Trophoblast cell (in vitro differentiated cells and primary cell): ENCODE measurements around the gene FBRSL1.

Source experiments
- DNase-seq, 2 donors: peaks; one replicate each; pipeline ENCODE4 v3.0.0-alpha.2; 2016
- H2AFZ ChIP-seq: 2 replicates; pipeline ENCODE4 v1.6.1; 2013; ENCODE audit warnings: low read length, moderate library complexity, mild to moderate bottlenecking; ENCODE audit not compliant: insufficient read depth, poor library complexity
- H2AK5ac ChIP-seq: 2 replicates; pipeline ENCODE4 v1.6.1; 2013; ENCODE audit warnings: mild to moderate bottlenecking, low read length
- H2BK120ac ChIP-seq: 2 replicates; pipeline ENCODE4 v1.6.1; 2013; ENCODE audit warnings: low read length, mild to moderate bottlenecking, moderate library complexity; ENCODE audit not compliant: insufficient read depth, poor library complexity
- H2BK12ac ChIP-seq: 2 replicates; pipeline ENCODE4 v1.6.1; 2013; ENCODE audit warnings: mild to moderate bottlenecking, low read length, moderate library complexity
- H2BK5ac ChIP-seq: 2 replicates; pipeline ENCODE4 v1.6.1; 2013; ENCODE audit warnings: low read length, low read depth, moderate library complexity, mild to moderate bottlenecking; ENCODE audit not compliant: poor library complexity
- H3K14ac ChIP-seq: 2 replicates; pipeline ENCODE4 v1.6.1; 2013; ENCODE audit warnings: mild to moderate bottlenecking, low read length
- H3K18ac ChIP-seq: 2 replicates; pipeline ENCODE4 v1.6.1; 2013; ENCODE audit warnings: mild to moderate bottlenecking, low read length
- H3K23ac ChIP-seq: 2 replicates; pipeline ENCODE4 v1.6.1; 2013; ENCODE audit warnings: low read length
- H3K27ac ChIP-seq: 2 replicates; pipeline ENCODE4 v1.5.1; 2013; ENCODE audit warnings: low read depth, mild to moderate bottlenecking, inconsistent platforms, low read length, moderate library complexity
- H3K27me3 ChIP-seq: 2 replicates; pipeline ENCODE4 v1.6.1; 2013; ENCODE audit warnings: inconsistent platforms, mild to moderate bottlenecking, low read length, moderate library complexity; ENCODE audit not compliant: insufficient read depth
- H3K36me3 ChIP-seq, 2 experiments: 1 replicate in 1 of 2; 2 replicates in 1 of 2; pipeline ENCODE4 v1.6.1; 2013; ENCODE audit warnings: low read length in 2 of 2, mild to moderate bottlenecking in 2 of 2, moderate library complexity in 1 of 2; ENCODE audit not compliant: insufficient read depth in 2 of 2, control insufficient read depth in 1 of 2
- H3K4ac ChIP-seq: 2 replicates; pipeline ENCODE4 v1.6.1; 2013; ENCODE audit warnings: low read depth, mild to moderate bottlenecking, low read length, moderate library complexity
- H3K4me1 ChIP-seq, 2 experiments: 1 replicate in 1 of 2; 2 replicates in 1 of 2; pipeline ENCODE4 v1.6.1; 2013; ENCODE audit warnings: low read length in 2 of 2, mild to moderate bottlenecking in 2 of 2, moderate library complexity in 1 of 2; ENCODE audit not compliant: insufficient read depth in 2 of 2, control insufficient read depth in 1 of 2
- H3K4me2 ChIP-seq: 2 replicates; pipeline ENCODE4 v1.6.1; 2013; ENCODE audit warnings: inconsistent platforms, mild to moderate bottlenecking, low read length, moderate library complexity
- H3K4me3 ChIP-seq: 2 replicates; pipeline ENCODE4 v1.5.1; 2013; ENCODE audit warnings: mild to moderate bottlenecking, low read depth, low read length, inconsistent platforms
- H3K79me1 ChIP-seq: one replicate; pipeline ENCODE4 v1.6.1; 2013; ENCODE audit warnings: low read length
- H3K79me2 ChIP-seq: 2 replicates; pipeline ENCODE4 v1.6.1; 2013; ENCODE audit warnings: low read length, mild to moderate bottlenecking; ENCODE audit not compliant: control insufficient read depth, insufficient read depth, poor library complexity
- H3K9ac ChIP-seq: 2 replicates; pipeline ENCODE4 v1.6.1; 2013; ENCODE audit warnings: mild to moderate bottlenecking, low read length
- H3K9me3 ChIP-seq: 2 replicates; pipeline ENCODE4 v1.6.1; 2013; ENCODE audit warnings: low read depth, mild to moderate bottlenecking, control low read depth, inconsistent platforms, low read length; ENCODE audit not compliant: insufficient read depth
- H4K12ac ChIP-seq: 2 replicates; pipeline ENCODE4 v1.6.1; 2013; ENCODE audit warnings: low read depth, mild to moderate bottlenecking, low read length, moderate library complexity
- H4K8ac ChIP-seq: 2 replicates; pipeline ENCODE4 v1.6.1; 2013; ENCODE audit warnings: low read depth, mild to moderate bottlenecking, low read length, moderate library complexity
- H4K91ac ChIP-seq: one replicate; pipeline ENCODE4 v1.6.1; 2013; ENCODE audit warnings: low read depth, mild to moderate bottlenecking, low read length, moderate library complexity
- WGBS: extraction: QIAGEN DNeasy Blood & Tissue Kit; methylation state at CpG from one replicate; pipeline ENCODE4 v1.1.7; 2013; ENCODE audit warnings: missing lambda C conversion rate; ENCODE audit not compliant: insufficient read length, insufficient coverage; ENCODE audit errors: extremely low coverage; 5-methylcytosine and 5-hydroxymethylcytosine counted together

The FBRSL1 gene

DNA sequence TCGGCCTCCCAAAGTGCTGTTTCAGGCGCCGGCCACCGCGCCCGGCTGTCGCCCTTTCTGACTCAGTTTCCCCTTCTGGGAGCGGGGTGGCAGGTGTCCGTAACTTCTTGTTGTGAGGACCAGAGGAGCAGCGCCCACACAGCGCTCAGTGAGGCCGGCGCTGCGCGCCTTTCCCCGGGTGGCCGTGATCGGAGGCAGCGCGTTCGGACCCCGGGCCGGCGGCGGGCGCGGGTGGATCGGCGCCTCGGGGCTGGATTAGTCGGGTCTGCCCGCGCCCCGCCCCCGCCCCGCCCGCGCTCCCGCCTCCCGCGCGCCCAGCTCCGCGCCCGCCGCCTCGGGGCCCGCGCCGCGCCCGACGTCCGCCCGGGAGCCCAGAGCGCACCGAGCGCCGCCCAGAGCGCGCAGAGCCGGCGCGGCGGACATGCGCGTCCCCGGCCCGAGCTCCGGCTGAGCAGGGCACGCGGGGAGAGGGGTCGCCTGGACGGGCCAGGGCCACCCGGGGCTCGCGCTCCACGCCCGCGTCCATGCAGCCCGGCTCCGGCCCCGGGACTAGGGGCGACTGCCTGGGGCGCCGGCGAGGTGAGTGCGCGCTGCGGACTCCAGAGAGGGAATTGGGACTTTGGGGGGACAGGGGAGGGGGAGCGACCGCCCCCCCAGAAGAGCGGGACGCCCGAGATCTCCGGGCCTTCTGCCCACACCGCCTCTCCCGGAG lies 69.9 kb downstream of the FBRSL1 start:
- Histone ChIP-seq H3K23ac (no peak overlapping the region), H2AFZ (peak overlapping the region; percentile 61), H3K9ac (peak overlapping the region; percentile 80), H3K4ac (peak overlapping the region; percentile 66), H3K4me3 (peak overlapping the region; percentile 87), H3K79me1 (peaks cover 9% of the 10 kb centered on the region), H3K36me3 (peaks cover 0 to 2% of the 10 kb centered on the region in 2 experiments), H2BK12ac (no peak overlapping the region), H2BK5ac (peak overlapping the region; percentile 36), H4K91ac (peak overlapping the region; percentile 78), H4K12ac (peak overlapping the region; percentile 56), H2AK5ac (no peak overlapping the region), H2BK120ac (peak overlapping the region; percentile 37), H3K4me2 (peak overlapping the region; percentile 93), H3K79me2 (peaks cover 6% of the 10 kb centered on the region), H3K18ac (peak overlapping the region; percentile 86), H3K14ac (peak overlapping the region; percentile 86), H3K27ac (peak overlapping the region; percentile 11), H4K8ac (peak overlapping the region; percentile 90), H3K27me3 (no peaks in the 10 kb centered on the region), H3K9me3 (peaks cover 5% of the 10 kb centered on the region), H3K4me1 (peaks cover 6 to 7% of the 10 kb centered on the region in 2 experiments)
- WGBS = no CpG with 5 or more reads among the region's 98 CpGs
- peak in 1 of 2 donors; percentile 57 for DNase-seq

DNA sequence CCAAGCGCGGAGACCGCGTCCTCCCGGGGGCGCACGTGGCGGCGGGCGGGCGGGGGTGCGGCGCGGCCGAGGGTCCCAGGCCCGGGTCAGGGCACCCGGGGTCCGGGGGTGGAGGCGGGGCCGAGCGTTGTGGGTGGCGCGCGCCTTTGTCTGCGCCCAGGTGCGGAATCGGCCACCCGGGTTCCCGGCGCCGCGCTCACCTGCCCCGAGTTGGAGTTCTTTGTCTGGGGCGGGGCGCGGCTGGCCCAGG lies 70.3 kb downstream of the FBRSL1 start:
- peak; percentile 41 to 66 for DNase-seq
- peak overlapping the region; percentile 66 for H3K4ac ChIP-seq
- no CpG with 5 or more reads among the region's 36 CpGs for WGBS
- peak overlapping the region; percentile 78 for H4K91ac ChIP-seq
- H3K4me2 ChIP-seq = peak overlapping the region; percentile 86
- H2AK5ac ChIP-seq = no peak overlapping the region
- peaks cover 6% of the 10 kb centered on the region for H3K79me2 ChIP-seq
- no peak overlapping the region for H3K23ac ChIP-seq
- H2AFZ ChIP-seq = peak overlapping the region; percentile 61
- H2BK120ac ChIP-seq = peak overlapping the region; percentile 37
- peaks cover 6 to 7% of the 10 kb centered on the region in 2 experiments for H3K4me1 ChIP-seq
- H2BK12ac ChIP-seq = no peak overlapping the region
- peak overlapping the region; percentile 11 for H3K27ac ChIP-seq
- H3K18ac ChIP-seq = peak overlapping the region; percentile 86
- H3K14ac ChIP-seq = peak overlapping the region; percentile 86
- H3K36me3 ChIP-seq = peaks cover 2 to 6% of the 10 kb centered on the region in 2 experiments
- peak overlapping the region; percentile 56 for H4K12ac ChIP-seq
- peaks cover 7% of the 10 kb centered on the region for H3K9me3 ChIP-seq
- H3K27me3 ChIP-seq = no peaks in the 10 kb centered on the region
- peak overlapping the region; percentile 36 for H2BK5ac ChIP-seq
- peak overlapping the region; percentile 85 for H3K9ac ChIP-seq
- H3K4me3 ChIP-seq = peak overlapping the region; percentile 87
- peaks cover 9% of the 10 kb centered on the region for H3K79me1 ChIP-seq
- H4K8ac ChIP-seq = peak overlapping the region; percentile 90

DNA sequence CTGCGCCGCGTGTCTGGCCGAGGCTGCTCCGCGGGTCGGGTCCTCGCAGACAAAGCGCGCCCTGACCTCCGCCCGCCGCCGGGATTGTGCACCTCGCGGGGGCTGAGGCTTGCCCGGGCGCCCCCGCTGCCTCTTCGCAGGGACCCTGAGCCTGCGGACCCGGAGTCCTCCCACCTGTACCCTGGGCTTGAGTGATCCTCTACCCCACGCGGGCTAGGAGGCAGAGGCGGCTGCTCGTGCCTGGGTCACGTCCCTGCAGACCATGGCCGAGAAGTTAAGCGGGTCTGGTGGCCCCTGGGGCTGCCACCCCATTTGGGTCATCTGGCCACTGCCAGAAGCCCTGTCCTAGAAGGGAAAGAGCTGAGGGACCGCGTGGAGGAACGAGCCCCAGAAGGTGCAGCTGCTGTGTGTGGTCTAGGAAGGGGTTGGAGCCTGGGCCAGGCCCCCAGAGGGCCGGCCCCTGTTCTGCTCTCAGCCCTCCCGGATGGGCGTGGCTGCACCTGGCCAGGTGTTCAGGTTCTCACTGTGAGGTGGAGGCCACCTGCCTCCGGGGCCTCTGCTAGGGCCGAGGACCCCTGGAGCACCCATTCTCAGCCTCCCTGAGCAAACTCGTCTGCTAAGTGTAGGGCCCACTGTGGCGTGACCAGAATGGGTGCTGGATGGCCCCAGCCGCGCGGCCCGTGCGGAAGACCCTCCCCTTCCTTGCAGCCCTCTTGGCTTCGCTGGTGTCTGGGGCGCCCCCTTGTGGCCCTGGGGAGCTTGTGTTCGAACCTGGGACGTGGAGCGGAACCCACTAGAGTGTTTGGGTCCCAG lies 70.9 kb downstream of the FBRSL1 start:
- Histone ChIP-seq H4K12ac (no peak overlapping the region), H2BK5ac (no peak overlapping the region), H3K9me3 (peaks cover 11% of the 10 kb centered on the region), H2BK120ac (peak overlapping the region; percentile 8), H3K79me2 (peaks cover 6% of the 10 kb centered on the region), H3K23ac (no peak overlapping the region), H3K4me3 (peak overlapping the region; percentile 87), H3K27me3 (no peaks in the 10 kb centered on the region), H2AFZ (peak overlapping the region; percentile 74), H3K36me3 (peaks cover 3 to 12% of the 10 kb centered on the region in 2 experiments), H3K18ac (peak overlapping the region; percentile 77), H3K4ac (no peak overlapping the region), H3K27ac (peak overlapping the region; percentile 20), H3K4me2 (peak overlapping the region; percentile 86), H3K9ac (peak overlapping the region; percentile 85), H3K4me1 (peaks cover 6 to 7% of the 10 kb centered on the region in 2 experiments), H2AK5ac (peak overlapping the region; percentile 45), H4K91ac (peak overlapping the region; percentile 78), H2BK12ac (no peak overlapping the region), H4K8ac (peak overlapping the region; percentile 69), H3K79me1 (peaks cover 9% of the 10 kb centered on the region), H3K14ac (peak overlapping the region; percentile 71)
- peak; percentile 69 to 79 for DNase-seq
- WGBS = no CpG with 5 or more reads among the region's 49 CpGs
